SKM-1 (cell line): ENCODE results near the gene LENG8.
"Not testable (repeated sequence)": the region's sequence is repeated elsewhere in the genome, so short reads cannot be mapped to it uniquely, and the experiment has no call there.

Experiments used
- DNase-seq: peaks from one replicate; lab custom pipeline; 2025; ENCODE audit not compliant: unreplicated experiment; lab: John Stamatoyannopoulos, UW

Gene LENG8

DNA sequence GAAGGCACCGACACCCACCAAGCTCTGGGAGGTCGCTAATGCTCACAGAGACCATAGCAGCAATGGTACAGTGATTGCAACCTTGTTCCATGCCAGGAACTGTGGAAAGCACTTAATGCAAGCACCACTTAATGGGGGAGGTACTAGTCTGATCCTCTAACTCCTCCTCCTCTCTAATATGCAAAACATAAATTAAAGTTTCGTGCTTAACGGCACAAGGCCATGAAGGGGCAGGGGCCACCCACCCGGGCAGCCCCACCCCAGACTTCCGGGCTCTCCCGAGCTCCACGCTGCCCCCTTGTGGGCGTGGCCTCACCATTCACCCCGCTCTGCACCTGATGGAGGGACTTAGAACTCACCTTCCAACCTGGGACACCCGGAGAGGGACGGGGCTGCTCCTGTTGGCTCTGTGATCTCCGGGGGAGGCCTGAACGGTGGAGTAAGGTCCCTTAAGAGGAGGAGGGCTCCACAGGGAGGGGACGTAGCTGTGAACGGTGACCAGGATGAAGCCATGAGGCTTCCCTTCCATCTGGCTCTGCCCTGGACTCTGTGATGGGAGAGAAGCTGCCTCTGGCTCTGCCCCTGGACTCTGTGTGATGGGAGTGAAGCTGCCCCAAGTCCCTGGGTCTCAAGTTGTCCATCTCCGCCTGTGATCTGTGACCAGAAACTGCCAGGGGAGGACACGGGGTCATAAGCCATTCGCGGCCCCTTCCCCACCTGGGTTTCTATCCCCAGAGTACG is 60.4 kb downstream of the LENG8 start:
- not testable (repeated sequence) for DNase-seq
